Measurements from ENCODE around the gene NAT10. TPM values are rescaled to one million over a fixed set of nuclear protein-coding genes. Genes with fewer than 3 reads are reported as not detected.

Gene NAT10
- total RNA-seq, 1 experiment from 2014 or later: 75.5 TPM

DNA sequence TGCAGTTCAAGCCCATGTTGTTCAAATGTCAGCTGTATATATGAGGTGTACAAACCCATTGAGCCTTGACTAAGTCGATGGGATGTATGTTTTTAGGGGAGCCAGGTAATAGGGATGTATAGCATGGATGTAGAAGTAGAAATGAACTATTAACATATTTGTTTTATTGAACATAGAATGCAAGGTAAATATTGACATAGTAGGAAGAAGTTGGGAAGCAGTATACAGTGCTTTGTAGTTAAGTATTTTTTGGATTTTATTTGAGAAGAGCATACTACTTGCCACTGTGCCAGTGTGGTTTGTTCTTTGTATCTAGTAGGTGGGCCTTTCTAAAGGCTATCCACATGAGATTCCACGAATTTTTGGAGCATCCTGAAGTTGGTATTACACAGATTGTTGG, 20.8 kb upstream of the NAT10 start:
- Mint-ChIP-seq H3K27ac (no peak overlapping the region), H3K36me3 (peaks cover 76% of the 10 kb centered on the region), H3K4me3 (no peak overlapping the region), H3K27me3 (ENCODE audit: low read depth) (no peaks in the 10 kb centered on the region), H3K4me1 (no peaks in the 10 kb centered on the region), H3K9me3 (no peaks in the 10 kb centered on the region)
- ATAC-seq (no peak), DNase-seq (ENCODE audit: low spot score) (no peak)
- TF ChIP-seq ARID4B (CRISPR knock-in tag; IDR thresholded peaks at IDR 0.05; ENCODE audit: borderline replicate concordance) (no peak), ATF6 (CRISPR knock-in tag; IDR thresholded peaks at IDR 0.05) (no peak), ETV6 (CRISPR knock-in tag; IDR thresholded peaks at IDR 0.05) (no peak), ELF4 (CRISPR knock-in tag; IDR thresholded peaks at IDR 0.05; ENCODE audit: low read depth) (no peak), ZNF281 (CRISPR knock-in tag; IDR thresholded peaks at IDR 0.05) (no peak), ZNF512 (CRISPR knock-in tag; IDR thresholded peaks at IDR 0.05; ENCODE audit: borderline replicate concordance) (no peak), FOXK1 (CRISPR knock-in tag; IDR thresholded peaks at IDR 0.05) (no peak), RORB (CRISPR knock-in tag; IDR thresholded peaks at IDR 0.05) (no peak), CREM (CRISPR knock-in tag; IDR thresholded peaks at IDR 0.05) (no peak), CDX4 (CRISPR knock-in tag; IDR thresholded peaks at IDR 0.05; ENCODE audit: borderline replicate concordance) (no peak), FOXJ3 (CRISPR knock-in tag; IDR thresholded peaks at IDR 0.05; ENCODE audit: borderline replicate concordance) (no peak), HMGA2 (CRISPR knock-in tag; IDR thresholded peaks at IDR 0.05) (no peak), GRHL2 (CRISPR knock-in tag; IDR thresholded peaks at IDR 0.05; ENCODE audit: insufficient replicate concordance, severe bottlenecking) (no peak), TCF7 (CRISPR knock-in tag; IDR thresholded peaks at IDR 0.05; ENCODE audit: low read depth) (no peak), ZNF671 (CRISPR knock-in tag; IDR thresholded peaks at IDR 0.05) (no peak)
- TF ChIP-seq, protein P1, sequence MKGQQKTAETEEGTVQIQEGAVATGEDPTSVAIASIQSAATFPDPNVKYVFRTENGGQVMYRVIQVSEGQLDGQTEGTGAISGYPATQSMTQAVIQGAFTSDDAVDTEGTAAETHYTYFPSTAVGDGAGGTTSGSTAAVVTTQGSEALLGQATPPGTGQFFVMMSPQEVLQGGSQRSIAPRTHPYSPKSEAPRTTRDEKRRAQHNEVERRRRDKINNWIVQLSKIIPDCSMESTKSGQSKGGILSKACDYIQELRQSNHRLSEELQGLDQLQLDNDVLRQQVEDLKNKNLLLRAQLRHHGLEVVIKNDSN (CRISPR knock-in tag; IDR thresholded peaks at IDR 0.05): no peak
- TF ChIP-seq, protein P2, sequence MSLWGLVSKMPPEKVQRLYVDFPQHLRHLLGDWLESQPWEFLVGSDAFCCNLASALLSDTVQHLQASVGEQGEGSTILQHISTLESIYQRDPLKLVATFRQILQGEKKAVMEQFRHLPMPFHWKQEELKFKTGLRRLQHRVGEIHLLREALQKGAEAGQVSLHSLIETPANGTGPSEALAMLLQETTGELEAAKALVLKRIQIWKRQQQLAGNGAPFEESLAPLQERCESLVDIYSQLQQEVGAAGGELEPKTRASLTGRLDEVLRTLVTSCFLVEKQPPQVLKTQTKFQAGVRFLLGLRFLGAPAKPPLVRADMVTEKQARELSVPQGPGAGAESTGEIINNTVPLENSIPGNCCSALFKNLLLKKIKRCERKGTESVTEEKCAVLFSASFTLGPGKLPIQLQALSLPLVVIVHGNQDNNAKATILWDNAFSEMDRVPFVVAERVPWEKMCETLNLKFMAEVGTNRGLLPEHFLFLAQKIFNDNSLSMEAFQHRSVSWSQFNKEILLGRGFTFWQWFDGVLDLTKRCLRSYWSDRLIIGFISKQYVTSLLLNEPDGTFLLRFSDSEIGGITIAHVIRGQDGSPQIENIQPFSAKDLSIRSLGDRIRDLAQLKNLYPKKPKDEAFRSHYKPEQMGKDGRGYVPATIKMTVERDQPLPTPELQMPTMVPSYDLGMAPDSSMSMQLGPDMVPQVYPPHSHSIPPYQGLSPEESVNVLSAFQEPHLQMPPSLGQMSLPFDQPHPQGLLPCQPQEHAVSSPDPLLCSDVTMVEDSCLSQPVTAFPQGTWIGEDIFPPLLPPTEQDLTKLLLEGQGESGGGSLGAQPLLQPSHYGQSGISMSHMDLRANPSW (CRISPR knock-in tag; conservative IDR thresholded peaks at IDR 0.05; ENCODE audit: low read depth): no peak
- CTCF ChIA-PET: no interaction called here
- POLR2A ChIA-PET: interaction anchor here (0.5 kb wide), 1 partner anchor 32 kb away, joined by 6 read pairs; no protein-coding TSS in a partner anchor

All from WTC11 (cell line).